ENCODE data around the gene VTI1A. TPM values are rescaled to one million over a fixed set of nuclear protein-coding genes. Genes with fewer than 3 reads are reported as not detected.

Gene VTI1A
- total and polyA plus RNA-seq, 3 donors from 2014 or later, result 25.5 to 85.9 (median 63.4) TPM

GRCh38 chr10:112424651-112425050 lies 22.4 kb upstream of the VTI1A start:
- TF ChIP-seq, protein P1, sequence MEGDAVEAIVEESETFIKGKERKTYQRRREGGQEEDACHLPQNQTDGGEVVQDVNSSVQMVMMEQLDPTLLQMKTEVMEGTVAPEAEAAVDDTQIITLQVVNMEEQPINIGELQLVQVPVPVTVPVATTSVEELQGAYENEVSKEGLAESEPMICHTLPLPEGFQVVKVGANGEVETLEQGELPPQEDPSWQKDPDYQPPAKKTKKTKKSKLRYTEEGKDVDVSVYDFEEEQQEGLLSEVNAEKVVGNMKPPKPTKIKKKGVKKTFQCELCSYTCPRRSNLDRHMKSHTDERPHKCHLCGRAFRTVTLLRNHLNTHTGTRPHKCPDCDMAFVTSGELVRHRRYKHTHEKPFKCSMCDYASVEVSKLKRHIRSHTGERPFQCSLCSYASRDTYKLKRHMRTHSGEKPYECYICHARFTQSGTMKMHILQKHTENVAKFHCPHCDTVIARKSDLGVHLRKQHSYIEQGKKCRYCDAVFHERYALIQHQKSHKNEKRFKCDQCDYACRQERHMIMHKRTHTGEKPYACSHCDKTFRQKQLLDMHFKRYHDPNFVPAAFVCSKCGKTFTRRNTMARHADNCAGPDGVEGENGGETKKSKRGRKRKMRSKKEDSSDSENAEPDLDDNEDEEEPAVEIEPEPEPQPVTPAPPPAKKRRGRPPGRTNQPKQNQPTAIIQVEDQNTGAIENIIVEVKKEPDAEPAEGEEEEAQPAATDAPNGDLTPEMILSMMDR (IDR thresholded peaks at IDR 0.05), result no peak
- TF ChIP-seq POLR2A (IDR thresholded peaks at IDR 0.05), result no peak
- Histone ChIP-seq H3K4me1 (peaks cover 9% of the 10 kb centered on the region), H3K4me3 (no peak overlapping the region), H3K36me3 (ENCODE audit: low read depth, missing control alignments) (no peaks in the 10 kb centered on the region), H3K27me3 (no peaks in the 10 kb centered on the region), H3K9me3 (no peaks in the 10 kb centered on the region), H3K27ac (peak overlapping the region; percentile 44 to 52)
- 69 to 88% methylated on average over 2 of the region's 2 CpGs for WGBS, 2 donors
- intact Hi-C loops (cut with DNase I; ENCODE audit: low total_unique reads), result no loop called here
- DNase-seq, result no peak

DNA sequence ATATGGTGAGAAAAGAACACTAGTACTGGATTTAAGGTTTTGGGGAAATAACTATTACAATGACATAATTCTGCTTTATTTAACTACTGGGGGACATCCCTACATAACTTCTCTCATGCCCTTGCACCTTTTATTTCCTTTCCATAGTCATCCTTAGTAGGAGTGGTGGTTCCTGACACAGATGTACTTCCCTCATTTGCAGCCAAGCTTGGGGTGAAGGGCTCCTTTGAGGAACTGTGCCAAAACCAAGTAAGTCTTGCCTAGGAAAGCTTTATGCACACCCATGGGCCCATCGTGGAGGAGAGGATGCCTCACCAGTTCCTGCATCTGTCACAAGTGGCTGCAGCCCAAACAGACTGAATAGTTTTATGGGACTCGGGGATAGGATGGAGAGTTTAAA lies 20.9 kb upstream of the VTI1A start:
- no peak for TF ChIP-seq POLR2A (IDR thresholded peaks at IDR 0.05)
- TF ChIP-seq, protein P1 (IDR thresholded peaks at IDR 0.05), result no peak
- Histone ChIP-seq H3K36me3 (ENCODE audit: low read depth, missing control alignments) (no peaks in the 10 kb centered on the region), H3K27ac (peak overlapping the region in 1 of 2 donors; percentile 34), H3K27me3 (no peaks in the 10 kb centered on the region), H3K9me3 (no peaks in the 10 kb centered on the region), H3K4me1 (peaks cover 9% of the 10 kb centered on the region), H3K4me3 (no peak overlapping the region)
- WGBS, 2 donors, result 57 to 60% methylated on average over 2 of the region's 2 CpGs
- DNase-seq, result no peak
- intact Hi-C loops (cut with DNase I; ENCODE audit: low total_unique reads), result no loop called here

- peaks cover 4% of the 10 kb centered on the region for H3K4me1 ChIP-seq
- DNase-seq, result no peak
- 72 to 81% methylated on average over 3 of the region's 3 CpGs for WGBS, 2 donors
- no peaks in the 10 kb centered on the region for H3K27me3 ChIP-seq
- no peak overlapping the region for H3K27ac ChIP-seq
- no peaks in the 10 kb centered on the region for H3K9me3 ChIP-seq
- intact Hi-C loops (cut with DNase I; ENCODE audit: low total_unique reads), result no loop called here
- no peak for TF ChIP-seq POLR2A (IDR thresholded peaks at IDR 0.05)
- TF ChIP-seq, protein P1 (IDR thresholded peaks at IDR 0.05), result no peak
- no peak overlapping the region for H3K4me3 ChIP-seq
- no peaks in the 10 kb centered on the region for H3K36me3 ChIP-seq (ENCODE audit: low read depth, missing control alignments)
These were observed 17.9 kb upstream of the VTI1A start for GRCh38 chr10:112429147-112429546.

- Histone ChIP-seq H3K4me1 (no peaks in the 10 kb centered on the region), H3K27me3 (no peaks in the 10 kb centered on the region), H3K4me3 (no peak overlapping the region), H3K27ac (no peak overlapping the region), H3K9me3 (no peaks in the 10 kb centered on the region), H3K36me3 (ENCODE audit: low read depth, missing control alignments) (no peaks in the 10 kb centered on the region)
- intact Hi-C loops (cut with DNase I; ENCODE audit: low total_unique reads), result no loop called here
- TF ChIP-seq, protein P1 (IDR thresholded peaks at IDR 0.05), result no peak
- TF ChIP-seq POLR2A (IDR thresholded peaks at IDR 0.05), result no peak
- DNase-seq, result no peak
- 79 to 84% methylated on average over 15 of the region's 15 CpGs for WGBS, 2 donors
These were observed 17.3 kb upstream of the VTI1A start for GRCh38 chr10:112429654-112430230.

GRCh38 chr10:112433136-112433535 lies 13.9 kb upstream of the VTI1A start:
- 70 to 84% methylated on average over 2 of the region's 2 CpGs for WGBS, 2 donors
- no peak for DNase-seq
- intact Hi-C loops (cut with DNase I; ENCODE audit: low total_unique reads), result no loop called here

More at GRCh38 chr10:112433136-112433535, 13.9 kb upstream of the VTI1A start:
- Histone ChIP-seq H3K36me3 (ENCODE audit: low read depth, missing control alignments) (no peaks in the 10 kb centered on the region), H3K4me1 (no peaks in the 10 kb centered on the region), H3K9me3 (no peaks in the 10 kb centered on the region), H3K27ac (peak overlapping the region in 1 of 2 donors; percentile 5), H3K4me3 (no peak overlapping the region), H3K27me3 (no peaks in the 10 kb centered on the region)
- no peak for TF ChIP-seq POLR2A (IDR thresholded peaks at IDR 0.05)
- TF ChIP-seq, protein P1 (IDR thresholded peaks at IDR 0.05), result no peak
